NK-92 (cell line): ENCODE data around the gene HOXB13.
"Not testable (repeated sequence)": the region's sequence is repeated elsewhere in the genome, so short reads cannot be mapped to it uniquely, and the experiment has no call there.

ENCODE experiments used
- DNase-seq: peaks from one replicate; lab custom pipeline; 2025; ENCODE audit not compliant: unreplicated experiment; lab: John Stamatoyannopoulos, UW

Gene HOXB13

GRCh38 chr17:48726916-48727286 lies 1.6 kb downstream of the HOXB13 start:
- no peak for DNase-seq

GRCh38 chr17:48726114-48726915 lies 2.2 kb downstream of the HOXB13 start:
- no peak for DNase-seq

DNA sequence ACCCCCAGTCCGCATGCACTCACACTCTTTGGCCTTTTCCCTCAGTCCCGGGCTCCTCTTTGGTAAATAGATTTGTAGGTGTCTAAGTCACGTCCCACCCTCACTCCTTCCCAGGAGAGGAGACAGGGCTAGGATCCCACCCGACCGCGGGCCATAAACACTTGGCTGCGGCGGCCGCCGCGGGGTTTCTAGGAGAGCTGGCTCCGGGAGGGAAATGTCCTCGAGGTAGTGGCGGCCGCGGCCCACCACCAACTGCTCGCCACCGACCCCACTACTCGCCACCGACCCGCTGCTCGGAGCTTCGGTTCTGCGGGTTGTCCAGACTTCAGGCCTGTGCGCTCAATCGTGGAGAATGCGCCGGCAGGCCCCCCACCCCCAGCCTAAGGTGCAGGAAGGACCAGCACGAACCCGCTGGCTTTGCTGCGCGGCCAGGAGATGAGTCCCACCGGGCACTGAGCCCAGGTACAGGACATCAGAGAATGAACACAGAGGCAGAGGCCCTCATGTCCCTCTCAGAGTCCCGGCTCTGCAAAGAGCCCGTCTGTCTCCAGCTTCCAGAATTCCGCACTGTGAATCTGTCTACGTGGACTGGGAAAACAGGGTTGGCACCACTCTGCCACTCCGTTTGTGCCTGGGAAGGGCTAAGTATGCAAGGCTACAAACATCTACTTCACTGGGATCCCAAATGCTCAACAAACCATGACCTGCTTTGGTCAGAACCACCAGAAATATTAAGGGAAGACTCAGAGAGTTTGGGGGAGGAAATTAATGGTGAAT lies 3.1 kb downstream of the HOXB13 start:
- no peak for DNase-seq

DNA sequence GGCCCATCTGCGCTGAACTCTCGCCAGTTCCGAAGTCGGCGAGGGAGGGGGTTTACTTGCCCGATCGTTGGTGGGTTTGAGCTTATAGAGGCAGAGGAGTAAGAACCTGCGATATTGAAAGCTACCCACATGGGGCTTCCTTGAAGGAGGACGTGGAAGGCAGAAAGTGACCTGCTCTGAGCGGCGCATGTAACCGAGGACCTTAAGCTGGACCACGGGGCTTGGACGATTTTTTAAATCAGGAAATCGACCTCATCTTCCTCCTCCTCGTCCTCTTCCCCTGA lies 3.6 kb downstream of the HOXB13 start:
- no peak for DNase-seq

- DNase-seq, result no peak
Measured at GRCh38 chr17:48724251-48725003, 4.1 kb downstream of the HOXB13 start.

DNA sequence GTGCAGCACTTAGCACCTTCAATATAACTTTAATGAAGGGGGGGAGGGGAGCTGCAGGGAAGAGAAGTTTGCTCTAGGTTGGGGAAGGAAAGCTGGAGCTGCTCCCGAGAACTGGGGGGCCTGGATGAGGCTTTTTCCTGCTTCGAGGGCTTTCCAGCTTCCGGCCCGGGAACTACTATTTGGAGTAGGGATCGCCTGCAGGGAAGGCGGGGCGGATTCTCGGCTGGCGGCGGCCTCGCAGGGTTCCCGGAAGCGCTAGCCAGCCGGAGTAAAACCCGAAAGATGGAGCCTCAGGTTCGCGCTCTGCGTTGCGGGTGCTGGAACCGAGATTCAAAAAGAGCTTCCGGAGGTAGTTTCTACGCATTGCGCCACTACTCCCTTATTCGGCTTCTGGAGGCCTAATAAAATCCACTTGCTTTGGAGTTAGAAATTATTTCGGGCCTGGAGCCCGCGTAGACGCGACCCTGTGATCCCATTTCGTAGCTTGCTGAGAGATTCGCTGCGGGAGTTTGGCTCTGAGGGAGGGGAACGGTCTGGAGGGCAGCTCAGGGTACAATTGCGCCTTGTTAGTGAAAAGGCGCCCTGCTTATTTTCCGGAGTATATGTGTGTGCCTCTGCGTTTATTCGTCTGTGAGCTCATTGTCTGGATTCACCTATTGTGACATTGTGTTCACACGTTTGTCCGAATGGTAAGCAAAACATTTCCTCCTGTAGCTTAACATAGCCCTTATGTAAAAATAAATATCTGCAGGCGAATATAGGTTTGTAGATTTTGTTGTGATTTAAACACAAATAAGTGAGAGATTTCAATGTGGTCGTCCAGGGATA lies 4.9 kb downstream of the HOXB13 start:
- DNase-seq, result no peak

GRCh38 chr17:48722915-48723422 lies 5.6 kb downstream of the HOXB13 start, which contains the start of gene PRAC2:
PRAC2 (plus strand) TSS chr17:48723185; CDS start chr17:48724411, 1,226 bp downstream.
- no peak for DNase-seq

GRCh38 chr17:48722201-48722907 lies 6.2 kb downstream of the HOXB13 start, which contains the start of gene PRAC1:
PRAC1 (minus strand) TSS chr17:48722518; CDS start chr17:48722392, 126 bp downstream.
- no peak for DNase-seq

GRCh38 chr17:48721009-48721402 lies 7.5 kb downstream of the HOXB13 start:
- DNase-seq, result no peak

DNA sequence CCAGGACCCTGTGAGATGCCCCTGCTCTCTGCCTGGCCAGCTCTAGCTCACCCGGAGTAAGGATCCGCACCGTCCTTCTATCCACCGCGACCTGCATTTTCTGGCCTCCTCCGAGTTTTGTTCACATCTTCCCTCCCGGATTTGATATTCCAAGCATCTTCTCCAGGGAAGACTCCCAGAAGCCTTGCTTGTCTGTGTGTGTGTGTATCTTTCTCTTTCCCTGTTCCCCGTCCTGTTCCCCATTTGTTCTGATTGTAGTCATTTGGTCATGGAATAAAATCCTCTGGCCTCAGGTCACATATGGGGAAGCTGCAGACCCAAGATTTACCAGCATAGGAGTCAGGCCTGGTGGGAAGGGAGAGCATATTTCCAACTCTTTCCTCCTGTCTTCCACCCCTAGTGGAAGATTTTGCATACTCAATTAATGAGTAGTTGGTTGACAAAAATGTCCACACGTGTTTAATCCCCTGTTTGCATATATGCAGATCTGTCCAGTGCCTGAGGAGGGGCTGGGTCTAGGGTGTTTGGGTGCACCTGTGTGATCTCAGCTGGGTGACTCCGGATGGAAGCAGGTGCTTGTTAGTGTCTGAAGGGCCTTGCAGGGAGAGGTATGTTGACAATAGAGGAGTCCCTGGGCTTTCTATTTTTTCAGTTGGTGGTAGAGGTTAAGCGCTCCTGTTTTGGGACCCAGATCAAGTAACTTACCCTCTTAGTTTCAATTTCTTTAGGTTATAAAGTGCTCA lies 8.1 kb downstream of the HOXB13 start:
- no peak for DNase-seq

DNA sequence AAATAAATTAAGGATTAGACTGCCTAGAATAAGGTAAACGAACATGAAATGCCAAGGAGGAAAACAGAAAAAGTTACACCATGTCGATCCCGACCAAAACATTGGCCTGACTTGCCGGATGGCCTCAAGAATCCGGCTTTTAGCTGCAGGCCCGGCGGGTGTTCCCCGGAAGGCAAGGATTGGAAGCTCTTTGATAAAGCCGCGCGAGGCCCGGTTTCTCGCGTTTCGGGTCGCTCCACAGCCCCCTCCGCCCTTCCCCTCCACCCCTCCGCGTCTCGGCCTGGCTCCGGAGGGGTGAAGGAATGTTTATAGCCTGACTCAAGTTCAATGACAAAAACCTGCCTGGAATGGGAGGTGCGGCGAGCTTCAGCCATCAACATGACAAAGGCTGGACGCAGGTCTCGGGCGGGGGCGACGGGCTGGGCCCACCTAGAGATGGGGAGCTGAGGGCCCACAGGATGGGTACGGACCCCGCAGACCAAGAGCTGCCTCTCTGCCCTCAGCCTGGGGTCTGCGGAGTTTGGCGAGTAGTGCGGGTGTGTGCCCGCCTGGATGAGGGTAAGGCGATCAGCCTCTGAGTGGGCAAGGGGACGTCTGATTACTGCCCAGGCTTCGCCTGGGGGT lies 8.8 kb downstream of the HOXB13 start:
- DNase-seq, result no peak

DNA sequence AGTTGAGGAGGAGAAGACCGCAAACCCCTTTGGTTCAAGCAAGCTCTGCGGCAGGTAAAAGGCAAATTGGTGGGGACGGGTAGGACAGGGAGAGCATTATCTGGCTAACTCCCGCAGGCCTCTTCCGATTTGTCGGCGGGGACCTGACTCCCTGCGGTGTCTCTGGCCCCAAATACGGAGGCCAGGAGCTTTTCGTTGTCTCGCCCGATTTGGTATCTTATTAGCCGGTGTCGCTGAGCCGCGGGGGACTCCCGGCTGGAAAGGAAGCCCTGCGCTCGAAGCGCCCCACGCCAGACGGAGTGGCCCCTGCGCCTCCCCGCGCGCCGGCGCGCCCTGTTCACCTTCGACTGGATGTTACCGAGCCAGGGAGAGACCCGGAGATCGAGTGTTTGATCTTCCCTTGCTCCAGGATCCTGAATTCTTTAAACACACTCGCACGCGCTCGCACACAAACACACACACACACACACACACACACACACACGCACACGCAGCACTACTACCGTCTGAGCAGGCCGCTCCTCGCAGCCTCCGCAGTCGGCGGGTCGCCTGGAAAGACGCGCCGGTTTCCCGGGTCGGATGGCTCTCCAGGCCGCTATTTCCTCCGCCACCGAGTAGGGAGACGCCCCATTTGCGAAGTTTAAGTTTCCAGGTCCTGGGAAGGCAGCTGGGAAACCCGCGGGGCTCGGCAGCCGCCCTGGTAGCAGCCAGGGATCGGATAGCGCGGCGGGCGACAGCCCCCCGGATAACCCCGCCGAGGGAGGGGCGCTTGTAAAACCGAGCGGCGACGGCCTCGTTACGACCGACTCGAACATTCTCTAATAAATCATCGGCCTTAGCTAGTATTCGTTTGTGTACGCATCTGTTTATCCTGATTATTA lies 9.5 kb downstream of the HOXB13 start:
- DNase-seq, result no peak

GRCh38 chr17:48718227-48718760 lies 10.3 kb downstream of the HOXB13 start:
- DNase-seq, result no peak

- no peak for DNase-seq
Measured at GRCh38 chr17:48717367-48718226, 11.0 kb downstream of the HOXB13 start.

DNA sequence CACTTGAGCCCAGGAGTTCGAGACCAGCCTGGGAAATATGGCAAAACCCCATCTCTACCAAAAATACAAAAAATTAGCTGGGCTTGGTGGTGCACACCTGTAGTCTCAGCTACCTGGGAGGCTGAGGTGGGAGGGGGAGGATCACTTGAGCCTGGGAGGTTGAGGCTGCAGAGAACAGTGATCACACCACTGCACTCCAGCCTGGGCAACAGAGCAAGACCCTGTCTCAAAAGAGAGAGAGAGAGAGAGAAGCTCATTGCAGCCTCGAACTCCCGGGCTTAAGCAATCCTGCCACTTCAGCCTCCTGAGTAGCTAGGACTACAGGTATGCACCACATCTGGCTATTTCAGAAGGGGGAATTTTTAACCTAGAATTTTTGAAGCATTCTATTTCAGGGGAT lies 12.0 kb downstream of the HOXB13 start:
- DNase-seq, result not testable (repeated sequence)

DNA sequence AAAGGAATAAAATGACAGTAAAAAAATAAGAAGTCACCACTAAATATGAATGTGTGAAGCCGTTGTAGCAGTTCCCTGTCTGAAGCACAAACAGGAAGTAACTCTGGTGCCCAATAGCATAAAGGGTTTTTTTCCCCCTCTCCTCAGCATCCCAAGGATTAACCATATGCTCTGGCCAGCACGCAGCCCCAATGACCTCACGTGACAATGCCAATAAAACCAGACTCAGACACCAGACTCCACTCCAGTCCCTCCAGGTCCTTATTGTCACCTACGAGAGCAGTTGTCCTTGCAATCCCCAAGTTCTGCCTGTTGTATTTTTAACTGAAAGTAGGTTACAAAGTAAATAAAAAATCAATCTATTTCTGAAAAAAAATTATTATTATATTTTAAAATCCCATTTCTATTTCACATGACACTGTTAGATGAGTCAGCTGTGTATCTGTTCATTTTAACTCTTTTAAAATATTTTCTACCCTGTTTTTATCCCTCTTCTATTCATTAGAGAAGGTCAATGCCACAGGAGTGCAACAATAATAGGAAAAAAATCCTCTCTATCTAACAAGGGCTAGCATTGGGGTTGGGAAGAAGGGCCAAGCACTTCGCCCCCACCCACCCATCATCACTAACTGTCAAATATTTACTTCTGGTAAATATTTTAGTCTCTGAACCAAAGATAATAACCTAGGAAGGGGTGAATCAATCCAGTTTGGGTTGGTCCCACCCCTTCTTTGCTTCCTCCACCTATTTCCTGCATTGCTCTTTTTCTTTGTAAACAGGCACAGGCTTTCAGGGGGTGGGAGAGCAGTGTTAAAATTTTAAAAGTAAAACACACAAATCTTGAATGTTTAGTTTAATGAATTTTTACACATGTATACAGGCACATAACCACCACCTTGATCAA lies 12.8 kb downstream of the HOXB13 start:
- no peak for DNase-seq
